Stimulated activated CD8-positive, alpha-beta memory T cell treated with anti-CD3 and anti-CD28 coated beads, Interleukin-4, amount 100 ng/mL, for 24 hours (primary cell): ENCODE results near the gene MYOM3.

Experiments used
- DNase-seq: peaks from one replicate; pipeline ENCODE4 v3.0.0-alpha.2; 2020; ENCODE audit warnings: low read depth

Gene MYOM3

GRCh38 chr1:24096009-24096738 lies 15.8 kb downstream of the MYOM3 start:
- no peak for DNase-seq

- no peak for DNase-seq
Measured at GRCh38 chr1:24095140-24095859, 16.6 kb downstream of the MYOM3 start.

DNA sequence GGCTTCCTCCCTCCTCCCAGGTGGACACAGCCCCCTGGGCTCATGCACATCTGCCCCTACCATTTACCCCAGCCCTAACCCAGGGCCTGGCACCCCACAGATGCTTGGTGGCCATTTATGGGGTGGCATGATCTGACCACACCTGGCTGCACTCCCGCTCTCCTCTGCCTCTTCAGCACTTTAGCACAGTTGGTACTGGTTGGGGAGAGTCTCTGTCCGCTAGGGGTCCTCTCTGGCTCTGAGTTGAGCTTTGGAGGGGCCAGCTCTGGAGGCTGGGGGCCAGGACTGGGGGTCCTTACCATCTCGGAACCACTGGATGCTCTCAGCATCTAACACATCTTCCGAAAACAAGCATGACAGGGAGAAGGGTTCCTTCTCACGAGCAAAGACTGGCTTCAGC lies 17.4 kb downstream of the MYOM3 start:
- no peak for DNase-seq

DNA sequence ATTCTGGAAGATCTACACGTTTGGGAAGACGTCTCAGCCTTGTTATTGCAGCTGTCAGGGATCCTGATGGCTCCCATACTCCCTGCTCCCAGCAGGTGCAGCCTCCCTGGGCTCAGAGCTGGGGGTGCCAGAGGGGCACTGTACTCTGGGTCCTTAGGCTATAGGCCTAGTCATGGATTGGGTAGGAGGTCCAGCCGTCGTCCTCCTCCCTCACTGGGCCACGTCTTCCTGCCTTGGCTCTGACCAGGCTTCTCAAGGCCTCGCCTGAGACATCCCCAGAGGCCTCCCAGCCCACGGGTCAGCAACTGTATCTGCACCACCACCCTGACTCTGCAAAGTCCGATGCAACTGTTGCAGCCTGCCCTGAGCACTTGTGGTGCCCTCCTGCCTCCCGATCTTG lies 18.2 kb downstream of the MYOM3 start:
- DNase-seq: no peak

- no peak for DNase-seq
Measured at GRCh38 chr1:24092979-24093378, 19.0 kb downstream of the MYOM3 start.

GRCh38 chr1:24091971-24092482 lies 19.9 kb downstream of the MYOM3 start:
- DNase-seq: no peak

GRCh38 chr1:24090736-24091135 lies 21.2 kb downstream of the MYOM3 start:
- no peak for DNase-seq

GRCh38 chr1:24089743-24090555 lies 22.0 kb downstream of the MYOM3 start:
- DNase-seq: no peak

DNA sequence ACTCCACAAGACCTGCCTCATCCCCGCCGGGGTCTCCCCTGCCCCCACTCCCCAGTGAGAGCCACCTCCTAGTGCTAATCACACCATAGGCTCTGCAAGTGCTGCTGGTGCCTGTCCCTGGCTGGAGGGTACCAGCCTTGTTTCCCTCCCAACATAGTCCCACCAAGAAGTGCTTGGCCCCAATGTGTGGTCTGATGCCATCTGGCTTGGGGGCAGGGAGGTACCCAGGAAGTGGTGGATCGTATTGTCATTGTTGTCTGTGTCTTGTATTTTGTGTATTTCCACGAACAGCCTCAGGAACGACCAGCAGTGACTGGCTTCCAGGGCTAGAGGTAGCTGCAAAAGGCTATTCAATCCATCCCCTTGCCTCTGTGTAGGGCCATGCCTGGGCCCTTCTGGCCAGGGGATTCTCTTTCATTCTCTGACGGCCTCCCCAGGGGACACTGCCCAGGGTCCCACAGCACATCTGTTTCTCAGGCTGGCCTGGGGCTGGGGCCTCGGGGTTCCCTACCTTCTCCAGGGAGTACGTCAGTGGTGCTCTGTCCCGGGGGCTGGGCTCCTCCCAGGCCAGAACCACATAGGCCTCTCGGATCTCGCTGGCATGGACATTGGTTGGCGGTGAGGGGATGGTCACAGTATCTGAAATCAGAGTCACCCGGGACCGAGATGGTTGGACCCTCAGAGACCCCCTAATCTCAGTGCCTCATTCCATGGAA lies 22.8 kb downstream of the MYOM3 start:
- DNase-seq: no peak

DNA sequence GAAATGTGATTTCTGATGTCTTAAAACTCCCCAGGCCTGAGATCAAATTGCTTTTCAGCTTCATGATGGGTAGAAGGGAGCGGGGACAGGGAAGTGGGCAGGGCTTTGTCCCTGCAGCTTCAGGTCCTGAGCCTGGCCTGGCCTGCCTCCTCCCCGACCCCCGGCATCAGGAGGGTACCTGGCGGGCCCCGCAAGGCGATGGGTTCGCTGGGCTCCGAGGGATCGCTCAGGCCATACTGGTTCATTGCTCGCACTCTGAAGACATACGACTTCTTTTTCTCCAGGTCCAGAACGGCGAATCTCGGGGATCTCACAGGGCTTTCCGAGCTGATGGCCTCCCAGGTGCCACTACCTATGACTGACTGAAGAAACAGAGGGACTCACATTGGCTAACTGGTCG lies 25.5 kb downstream of the MYOM3 start:
- DNase-seq: no peak

DNA sequence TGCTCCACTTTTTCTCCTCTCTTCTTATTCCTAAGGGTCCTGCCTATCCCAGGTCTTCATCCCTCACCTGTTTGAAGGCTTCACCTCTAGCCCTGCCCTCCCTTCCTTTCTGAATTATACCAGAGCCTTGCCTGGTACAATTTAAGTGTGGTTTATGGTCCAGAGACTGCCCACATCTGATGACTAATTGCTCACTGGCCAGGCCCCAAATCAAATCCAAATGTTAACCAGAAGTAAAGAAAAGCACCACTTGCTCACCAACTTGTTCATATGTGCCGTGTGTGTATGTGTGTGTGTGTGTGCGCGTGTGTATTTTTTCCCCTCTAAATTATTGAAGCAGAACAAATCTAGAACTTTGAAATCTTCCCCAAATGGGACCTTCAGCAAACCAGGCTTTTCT lies 26.4 kb downstream of the MYOM3 start:
- no peak for DNase-seq

- no peak for DNase-seq
Measured at GRCh38 chr1:24085007-24085406, 26.9 kb downstream of the MYOM3 start.

DNA sequence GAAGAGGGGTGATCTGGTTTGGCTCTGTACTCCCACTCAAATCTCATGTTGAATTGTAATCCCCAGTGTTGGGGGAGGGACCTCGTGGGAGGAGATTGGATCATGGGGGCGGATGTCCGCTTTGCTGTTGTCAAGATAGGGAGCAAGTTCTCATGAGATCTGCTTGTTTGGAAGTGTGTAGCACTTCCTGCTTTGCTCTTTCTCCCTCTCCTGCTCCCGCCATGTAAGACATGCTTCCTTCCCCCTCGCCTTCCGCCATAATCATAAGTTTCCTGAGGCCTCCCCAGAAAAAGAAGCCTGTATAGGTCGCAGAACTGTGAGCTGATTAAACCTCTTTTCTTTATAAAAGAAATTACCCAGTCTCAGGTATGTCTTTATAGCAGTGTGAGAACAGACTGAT lies 27.9 kb downstream of the MYOM3 start:
- DNase-seq: no peak

- no peak for DNase-seq
Measured at GRCh38 chr1:24082372-24082771, 29.6 kb downstream of the MYOM3 start.

DNA sequence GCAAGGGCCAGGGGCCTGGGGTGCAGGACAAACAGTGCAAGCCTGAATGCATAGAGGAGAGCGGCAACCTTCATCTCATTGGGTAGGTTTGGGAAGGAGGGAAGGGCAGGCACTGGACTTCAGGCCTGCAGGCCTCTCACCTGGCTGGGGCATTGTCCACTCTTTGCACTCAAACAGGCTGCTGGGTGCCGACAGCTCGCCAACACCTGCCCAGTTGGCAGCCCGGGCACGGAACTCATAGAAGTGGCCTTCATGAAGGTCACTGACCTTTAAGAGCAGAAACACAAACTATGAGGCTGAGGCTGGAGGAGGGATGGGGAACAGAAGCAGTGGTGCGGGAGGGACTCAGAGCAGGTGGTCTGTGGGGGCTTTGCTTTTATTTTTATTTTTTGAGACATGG lies 30.7 kb downstream of the MYOM3 start:
- no peak for DNase-seq

DNA sequence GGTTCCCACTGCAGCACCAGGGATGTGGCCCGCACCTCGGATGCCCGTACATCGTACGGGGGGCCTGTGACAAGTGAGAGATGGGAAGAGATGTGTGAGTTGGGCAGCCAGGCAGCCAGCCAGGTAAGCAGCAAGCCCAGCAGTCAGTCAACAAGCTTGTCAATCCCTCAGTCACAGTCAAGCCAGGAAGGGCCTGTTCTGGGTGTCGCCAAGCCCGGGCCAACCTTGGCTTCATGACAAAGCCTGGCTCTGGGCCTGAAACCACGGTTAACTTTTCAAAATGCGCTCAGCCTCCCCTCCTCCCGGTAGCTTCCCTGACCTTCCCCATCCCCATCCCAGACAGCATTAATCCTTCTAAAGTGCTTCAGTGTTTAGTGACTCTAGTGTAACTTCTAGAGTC lies 31.8 kb downstream of the MYOM3 start:
- DNase-seq: no peak

GRCh38 chr1:24077278-24077978 lies 34.5 kb downstream of the MYOM3 start:
- no peak for DNase-seq

DNA sequence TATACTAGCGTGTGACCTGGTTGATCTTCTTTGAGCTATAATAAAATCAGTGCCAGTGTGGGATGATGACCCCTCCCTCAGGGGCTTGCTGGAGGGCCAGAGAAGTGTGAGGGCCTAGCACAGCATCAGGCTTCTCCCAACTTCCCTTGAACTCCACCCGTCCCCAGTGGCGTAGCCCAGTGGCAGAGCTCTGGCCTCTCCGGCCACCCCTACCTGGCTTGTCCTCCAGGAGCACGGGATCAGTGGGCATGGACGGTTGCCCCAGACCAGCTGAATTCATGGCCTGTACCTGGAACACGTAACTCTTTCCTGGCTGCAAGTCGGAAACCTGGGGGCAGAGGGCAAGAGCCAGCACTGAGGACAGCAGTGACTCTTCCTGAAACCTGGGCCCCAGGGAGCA lies 36.0 kb downstream of the MYOM3 start:
- no peak for DNase-seq

GRCh38 chr1:24075590-24075854 lies 36.4 kb downstream of the MYOM3 start:
- DNase-seq: no peak

- DNase-seq: no peak
Measured at GRCh38 chr1:24074817-24075589, 36.9 kb downstream of the MYOM3 start.

DNA sequence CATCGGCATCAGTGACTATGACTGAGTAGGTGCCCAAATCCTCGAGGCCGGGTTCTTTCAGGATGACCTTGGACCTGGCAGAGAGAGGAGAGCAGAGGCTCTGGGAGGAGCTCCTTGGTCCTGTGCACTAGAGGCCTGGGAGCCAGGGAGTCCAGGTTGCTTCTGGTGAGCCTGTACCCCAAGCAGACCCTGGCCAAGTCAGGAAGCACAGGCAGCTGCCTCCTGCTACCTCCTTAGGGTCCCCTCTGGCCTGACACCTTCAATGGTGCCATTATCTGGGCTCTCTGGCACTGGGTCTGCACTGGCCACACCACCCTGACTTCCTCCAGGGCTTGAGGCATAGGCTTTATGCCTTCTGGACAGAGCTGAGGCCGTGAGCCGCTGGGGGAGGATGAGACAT lies 37.7 kb downstream of the MYOM3 start:
- no peak for DNase-seq
